Measurements from ENCODE around the gene ITPKB.

The ITPKB gene

DNA sequence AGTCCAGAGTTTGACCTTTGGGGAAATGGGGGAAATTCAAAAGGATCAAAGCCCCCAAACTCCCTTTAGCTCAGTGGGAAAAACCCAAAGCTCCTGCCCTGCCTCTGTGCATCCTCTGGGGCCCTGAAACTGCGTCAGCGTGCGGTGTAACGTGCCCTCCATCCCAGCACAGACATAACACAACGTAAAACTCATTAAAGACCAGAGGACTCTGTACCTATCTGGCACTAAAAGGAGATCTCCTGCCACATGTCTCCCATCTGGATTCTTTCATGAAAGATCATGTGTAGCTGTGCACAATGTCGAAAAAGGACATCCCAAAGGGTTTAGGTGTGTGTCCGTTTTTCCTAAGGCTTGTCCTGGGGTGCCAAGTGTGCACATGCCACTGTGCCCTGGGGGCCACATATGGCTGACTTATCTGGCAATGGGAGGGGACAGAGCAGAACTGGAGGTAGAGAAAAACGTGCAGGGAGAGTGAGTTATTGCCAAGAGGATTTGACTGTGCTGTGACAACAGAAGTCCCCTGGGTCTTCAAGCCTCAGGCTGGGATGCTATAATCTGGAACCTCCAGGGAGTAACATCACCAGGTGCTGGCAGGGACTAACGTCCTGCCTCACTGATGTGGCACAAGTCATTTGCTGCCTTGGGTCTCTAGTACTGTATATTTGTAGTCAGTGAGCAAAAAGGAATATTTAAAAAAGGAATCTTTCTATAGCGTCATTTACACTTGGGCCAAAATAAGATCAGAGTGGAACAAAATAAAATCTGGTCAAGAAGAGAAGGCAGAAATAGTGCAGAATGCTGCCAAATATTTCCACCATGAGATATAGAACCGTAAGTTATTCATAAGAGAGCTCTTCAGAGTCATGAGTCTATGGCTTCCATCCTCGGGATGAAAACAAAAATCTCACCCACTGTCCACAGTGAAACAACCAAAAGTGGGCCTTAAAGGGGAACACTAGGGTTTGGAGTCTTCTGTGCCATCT lies 52.3 kb downstream of the ITPKB start:
- no peak overlapping the region for H3K4me3 ChIP-seq (ENCODE audit: low read depth, low read length)

DNA sequence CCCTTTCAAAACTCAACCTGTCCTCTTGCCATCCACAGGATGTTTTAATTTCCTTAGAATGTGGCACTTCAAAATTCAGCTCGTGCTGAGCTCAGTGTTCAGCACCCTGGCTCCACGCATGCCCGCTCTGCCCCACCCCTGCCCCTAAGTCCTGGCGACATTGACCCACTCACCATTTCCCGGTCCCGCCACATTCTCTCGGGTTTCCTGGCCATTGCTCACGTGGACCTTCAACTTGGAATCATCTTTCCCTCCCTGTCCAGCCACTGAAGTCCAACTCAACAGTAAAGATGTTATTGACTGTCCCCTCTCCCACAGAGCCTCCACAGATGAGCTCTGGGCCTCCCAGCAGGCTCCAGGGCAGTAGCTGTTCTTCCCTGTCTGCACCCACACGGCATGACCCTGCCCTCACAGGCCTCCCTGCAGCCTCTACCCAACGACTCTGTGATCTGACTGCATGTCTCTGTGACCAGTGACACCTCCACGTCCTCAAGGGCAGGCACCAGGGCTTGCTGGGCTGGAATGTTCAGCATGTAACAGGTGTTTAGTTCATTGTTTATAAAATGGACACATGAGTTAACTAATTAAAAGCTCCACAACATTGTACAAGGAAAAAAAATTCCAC lies 53.8 kb downstream of the ITPKB start:
- H3K4me3 ChIP-seq (ENCODE audit: low read depth, low read length) = no peak overlapping the region

DNA sequence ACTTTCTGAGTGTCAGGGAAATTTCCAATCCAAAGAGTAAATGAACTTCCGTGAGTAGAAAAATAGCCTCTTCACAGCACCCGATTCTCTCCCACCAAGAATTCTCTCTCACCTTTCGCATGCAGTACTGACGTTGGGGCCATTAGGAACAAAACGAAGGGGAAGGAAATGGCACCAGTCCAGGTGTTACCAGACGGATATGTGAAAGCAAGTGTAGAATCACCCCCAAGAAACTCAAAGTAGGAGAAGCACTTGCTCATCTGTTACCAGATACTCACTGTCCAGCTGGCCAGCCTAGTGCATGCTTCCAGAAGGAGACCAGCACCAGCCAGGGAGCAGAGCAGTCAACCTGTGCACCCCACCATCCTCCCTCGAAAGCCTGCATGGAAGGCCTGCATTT lies 55.1 kb downstream of the ITPKB start:
- H3K4me3 ChIP-seq (ENCODE audit: low read depth, low read length) = no peak overlapping the region

DNA sequence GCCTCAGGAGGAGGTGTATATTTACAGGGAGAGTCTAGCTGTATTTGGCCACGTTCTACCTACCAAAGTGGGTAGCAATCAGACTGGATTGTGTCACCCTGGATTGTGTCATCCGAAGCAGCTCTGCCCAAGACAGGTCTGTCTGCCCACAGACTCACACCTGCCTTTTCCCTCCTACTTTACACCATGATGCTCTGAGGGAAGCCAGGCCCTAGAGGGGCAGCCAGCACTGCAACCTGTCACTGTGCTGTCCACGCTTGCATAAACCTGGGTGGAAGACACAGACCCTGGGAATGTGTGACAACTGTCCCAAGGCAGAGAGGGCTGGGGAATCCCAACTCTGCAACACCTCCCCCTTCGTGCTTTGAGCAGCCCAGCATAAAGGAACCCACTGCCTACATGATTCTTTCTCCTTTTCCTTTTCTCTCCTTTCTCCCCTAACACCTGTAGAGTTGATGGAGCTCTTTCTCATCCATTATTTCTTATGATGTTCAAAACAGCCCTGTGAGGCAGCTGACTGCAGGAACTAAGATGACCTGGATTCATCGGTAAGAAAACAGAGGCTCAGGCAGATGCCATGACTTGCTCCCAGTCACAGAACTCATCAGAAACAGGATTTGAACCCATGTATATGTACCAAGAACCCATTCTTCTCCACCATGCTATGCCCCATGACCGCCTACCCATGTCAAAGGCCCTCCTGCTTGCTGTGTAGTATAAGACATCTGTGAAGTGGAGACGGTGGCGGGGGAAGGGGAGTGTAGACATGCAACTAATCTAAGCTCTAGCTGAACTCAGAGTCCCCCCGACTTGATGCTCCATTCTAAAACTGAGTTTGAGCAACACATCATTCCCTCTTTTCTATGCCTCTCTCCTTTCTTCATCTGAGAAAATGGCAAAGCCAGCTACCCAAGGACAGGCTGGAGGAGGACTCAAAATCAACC lies 55.9 kb downstream of the ITPKB start:
- no peak overlapping the region for H3K4me3 ChIP-seq (ENCODE audit: low read depth, low read length)

DNA sequence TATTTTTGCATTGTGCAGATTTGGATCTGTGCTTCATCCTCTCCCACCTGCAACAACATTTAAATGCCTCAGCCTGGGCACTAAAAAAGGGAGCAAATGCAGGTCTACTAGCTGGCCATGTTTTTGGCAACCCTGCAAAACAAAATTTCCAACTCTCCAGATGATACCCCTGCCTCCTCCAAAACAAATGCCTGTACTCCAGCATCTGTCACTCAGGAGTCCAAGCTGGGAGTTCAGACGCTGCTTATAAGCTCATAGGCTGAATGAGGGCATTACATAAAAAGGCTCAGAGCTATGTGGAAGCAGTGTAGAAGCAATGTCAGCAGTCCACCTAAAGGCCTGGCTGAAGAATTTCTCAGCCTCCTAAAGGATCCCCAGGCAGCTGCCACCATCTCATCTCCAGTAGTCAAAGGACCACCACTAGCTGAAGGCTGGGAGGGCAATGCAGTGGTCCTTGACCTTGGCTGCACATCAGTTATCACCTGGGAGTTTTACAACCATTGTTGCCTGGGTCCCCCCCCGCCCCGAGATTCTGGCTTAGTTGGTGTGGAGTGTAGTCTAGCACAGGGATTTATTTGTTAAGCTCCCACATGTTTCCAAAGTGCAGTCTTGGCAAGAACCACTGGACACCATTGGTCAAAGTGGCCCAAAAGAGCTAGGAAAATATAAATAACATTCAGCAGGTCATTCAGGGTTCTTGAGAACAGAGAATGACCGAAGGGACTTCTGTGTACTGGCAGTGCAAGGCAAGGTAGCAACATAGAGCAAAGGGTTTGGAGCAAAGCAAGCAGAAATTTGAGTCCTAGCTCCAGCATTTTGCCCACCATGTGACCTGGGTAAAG lies 57.2 kb downstream of the ITPKB start:
- no peak overlapping the region for H3K4me3 ChIP-seq (ENCODE audit: low read depth, low read length)

DNA sequence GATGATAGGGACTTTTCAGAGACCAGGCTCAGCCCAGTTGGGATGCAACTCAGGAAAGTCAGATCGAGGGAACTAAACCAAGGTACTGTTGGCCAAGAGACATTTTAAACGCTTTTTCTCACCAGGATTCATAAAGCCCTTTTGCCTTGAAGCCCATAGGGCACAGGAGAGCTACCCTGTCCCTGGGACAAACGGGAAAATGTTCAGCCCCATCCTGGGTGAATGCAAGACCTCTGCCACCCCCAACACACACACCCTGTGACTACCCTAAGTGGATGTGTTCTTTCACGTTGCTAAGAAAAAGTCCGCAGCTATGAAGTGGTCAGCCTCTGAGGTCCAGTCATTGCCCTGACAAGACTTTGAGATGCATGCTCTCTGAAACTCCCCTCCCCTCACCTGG lies 58.4 kb downstream of the ITPKB start:
- no peak overlapping the region for H3K4me3 ChIP-seq (ENCODE audit: low read depth, low read length)

DNA sequence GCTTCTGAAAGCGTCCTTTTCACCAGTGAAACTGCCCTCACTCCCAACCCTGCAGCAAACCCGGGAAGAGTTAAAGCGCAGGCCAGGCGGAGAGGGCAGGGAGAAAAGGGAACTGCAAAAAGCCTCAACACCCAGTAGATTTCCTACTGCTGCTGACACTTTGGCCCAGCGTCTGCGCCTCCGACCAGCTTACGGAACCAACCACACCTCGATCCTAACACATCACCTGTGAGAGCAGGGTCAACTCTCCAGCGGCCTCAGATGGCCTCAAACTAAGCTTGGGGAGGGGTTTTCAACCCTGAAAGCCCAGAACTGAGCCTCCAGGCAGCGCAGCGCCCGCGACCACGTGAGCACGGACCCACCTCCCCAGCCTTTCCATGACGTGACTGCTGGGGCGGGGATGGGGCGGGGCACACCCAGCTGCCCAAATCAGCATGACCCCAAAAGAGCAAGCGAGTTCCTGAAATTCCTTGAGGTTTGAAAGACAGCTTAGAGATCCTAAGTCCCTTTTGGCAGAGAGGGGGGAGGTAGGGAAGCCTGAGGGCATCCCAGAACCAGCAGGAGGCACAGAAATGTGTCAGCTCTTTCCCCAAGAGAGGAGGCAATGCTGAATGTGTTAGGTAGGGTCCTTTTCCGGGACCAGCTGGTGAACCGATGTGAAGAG lies 59.1 kb downstream of the ITPKB start:
- peak overlapping the region; percentile 37 for H3K4me3 ChIP-seq (ENCODE audit: low read depth, low read length)

DNA sequence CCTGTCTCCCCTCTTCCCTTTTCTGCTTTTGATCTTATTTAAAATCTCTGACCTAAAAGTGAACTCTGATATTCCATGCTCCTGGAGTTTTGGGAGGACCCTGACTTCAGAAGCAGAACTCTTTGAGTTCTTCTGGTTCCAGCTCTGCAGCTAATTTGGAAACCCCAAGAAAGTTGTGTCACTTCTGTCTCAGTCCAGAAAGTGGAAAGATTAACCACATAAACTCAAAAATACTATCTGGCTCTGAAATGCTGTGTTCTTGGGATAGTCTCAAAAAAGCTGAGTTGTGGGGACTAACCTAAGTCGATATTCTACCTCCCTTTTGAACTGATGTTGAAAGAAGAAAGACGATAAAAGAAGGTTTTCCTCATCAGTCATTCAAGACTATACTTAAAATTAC lies 59.8 kb downstream of the ITPKB start:
- H3K4me3 ChIP-seq (ENCODE audit: low read depth, low read length) = no peak overlapping the region

DNA sequence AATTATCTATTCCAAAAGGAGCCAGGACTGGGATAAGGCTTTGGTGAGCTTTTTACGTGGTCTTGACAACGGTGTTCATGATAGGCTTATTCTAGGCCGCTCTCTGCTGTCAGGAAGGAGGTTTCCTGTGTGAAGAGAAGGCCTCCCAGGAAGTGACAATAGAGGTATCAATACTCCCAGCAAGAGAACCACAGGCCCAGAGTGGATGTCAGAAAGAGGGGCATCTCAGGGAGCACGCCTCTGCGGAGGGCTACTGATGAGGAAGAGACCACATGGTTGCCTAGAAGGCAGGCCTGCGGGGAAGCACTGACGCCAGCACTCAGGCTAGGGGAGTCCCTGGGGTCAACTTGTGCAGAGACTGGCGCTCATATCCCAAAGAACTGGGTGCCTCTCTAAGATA lies 60.4 kb downstream of the ITPKB start:
- no peak overlapping the region for H3K4me3 ChIP-seq (ENCODE audit: low read depth, low read length)

DNA sequence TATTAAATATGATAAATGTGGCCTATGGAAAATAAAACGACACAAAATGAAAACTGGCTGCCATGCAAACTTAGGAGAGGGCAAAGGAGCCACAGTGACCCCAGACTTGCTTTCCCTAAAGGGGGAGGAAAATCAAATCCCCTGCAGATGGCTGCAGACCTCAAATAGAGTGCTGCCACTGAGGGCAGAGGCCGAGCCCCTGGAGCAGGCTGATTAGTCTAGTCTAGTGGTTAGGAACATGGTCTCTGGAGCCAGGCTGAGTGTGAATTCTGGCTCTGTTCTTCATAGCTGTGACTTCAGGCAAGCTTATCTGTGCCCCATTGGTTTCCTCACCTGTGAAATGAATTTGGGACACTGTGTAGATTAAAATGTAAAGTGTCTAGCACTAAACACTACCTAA lies 60.8 kb downstream of the ITPKB start:
- H3K4me3 ChIP-seq (ENCODE audit: low read depth, low read length) = no peak overlapping the region

DNA sequence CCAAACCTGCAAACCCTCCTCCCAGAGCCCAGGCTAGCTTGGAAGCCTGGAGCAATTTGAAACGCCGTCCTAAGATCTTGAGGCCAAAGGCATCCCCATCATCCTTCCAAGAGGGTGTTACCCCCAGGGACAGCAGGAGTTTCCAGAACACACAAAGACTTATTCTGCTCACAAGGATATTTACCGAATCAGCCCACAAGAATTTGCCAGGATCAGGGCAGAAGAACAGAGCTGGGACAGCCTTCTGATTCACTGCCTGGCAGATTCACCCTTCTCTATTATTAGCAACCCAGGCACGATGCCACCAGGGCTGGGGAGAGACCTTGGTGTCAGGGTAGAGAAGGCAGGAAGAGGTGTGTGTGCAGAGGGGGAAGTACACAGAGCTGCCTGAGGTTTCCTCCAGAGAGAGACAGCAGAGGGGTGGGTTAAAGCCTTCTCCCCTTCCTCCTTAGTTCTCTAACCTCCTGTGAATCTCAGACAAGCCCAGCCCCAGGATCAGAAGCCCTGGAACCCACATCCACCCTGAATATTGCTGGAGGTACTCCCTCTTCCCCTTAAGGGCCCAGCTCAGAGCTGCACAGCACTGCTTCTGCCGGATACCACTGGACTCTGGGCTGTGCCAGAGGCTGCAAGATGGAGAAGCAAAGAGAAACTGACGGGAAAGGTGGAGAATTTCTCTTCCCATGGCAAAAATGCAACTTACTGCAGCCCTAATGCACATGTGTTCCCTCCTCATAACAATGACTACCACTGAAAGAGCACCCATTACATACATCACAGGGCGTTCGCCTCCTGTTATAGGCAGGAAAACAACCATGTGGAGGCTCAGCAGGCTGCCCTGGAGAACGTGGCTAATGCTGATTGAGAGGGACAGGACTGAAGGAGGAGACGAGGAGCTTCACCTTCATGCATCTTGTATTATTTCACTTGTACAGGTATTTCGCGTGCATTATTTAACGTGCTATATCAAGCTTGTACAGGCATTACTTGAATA lies 61.8 kb downstream of the ITPKB start:
- no peak overlapping the region for H3K4me3 ChIP-seq (ENCODE audit: low read depth, low read length)

DNA sequence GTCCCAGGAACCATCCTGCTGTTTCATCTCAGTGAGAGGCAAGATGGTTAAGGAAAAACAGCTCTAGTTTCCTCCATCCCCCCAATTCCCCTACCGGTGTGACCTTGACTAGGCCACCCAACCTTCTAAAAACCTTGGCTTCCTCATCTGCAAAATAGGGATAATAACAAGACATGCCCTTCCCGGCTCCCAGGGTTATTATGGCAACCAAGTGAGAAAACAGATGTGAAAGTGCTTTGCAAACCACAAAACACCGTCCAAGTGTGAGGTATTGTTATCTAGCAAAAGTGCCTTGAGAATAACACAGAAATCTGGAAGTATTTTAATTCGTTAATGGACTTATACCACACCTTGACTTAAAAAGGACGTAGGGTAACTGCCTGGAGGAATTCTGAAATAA lies 62.7 kb downstream of the ITPKB start:
- H3K4me3 ChIP-seq (ENCODE audit: low read depth, low read length) = no peak overlapping the region

DNA sequence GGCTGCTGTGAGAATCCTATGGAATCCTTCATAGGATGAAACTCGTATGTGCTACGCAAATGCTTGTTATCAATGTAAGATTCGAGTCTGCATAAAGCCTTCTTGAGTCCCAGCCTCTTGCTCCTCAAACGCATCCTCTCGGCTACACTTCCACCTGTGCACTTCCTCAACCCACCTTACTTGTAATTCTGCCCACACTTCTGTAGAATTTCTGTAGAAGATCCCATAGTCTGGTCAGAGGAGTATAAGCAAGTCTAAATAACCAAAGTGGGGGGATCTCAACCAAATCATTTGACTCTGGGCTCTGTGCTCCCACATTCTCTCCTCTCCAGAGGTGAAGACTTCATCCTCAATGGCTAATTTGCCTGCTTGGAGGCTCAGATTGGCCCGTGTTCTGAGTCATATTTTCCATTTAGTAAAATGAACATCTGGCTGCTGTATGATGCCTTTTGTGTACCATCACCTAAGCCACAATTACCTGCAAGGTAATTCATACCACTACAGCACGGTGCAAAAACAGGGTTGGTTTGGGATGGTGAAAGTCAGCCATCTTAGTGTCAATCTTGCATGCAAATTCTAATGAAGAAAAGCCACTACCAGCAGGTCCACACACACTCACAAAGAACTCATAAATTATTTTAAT lies 63.2 kb downstream of the ITPKB start:
- H3K4me3 ChIP-seq (ENCODE audit: low read depth, low read length) = no peak overlapping the region

DNA sequence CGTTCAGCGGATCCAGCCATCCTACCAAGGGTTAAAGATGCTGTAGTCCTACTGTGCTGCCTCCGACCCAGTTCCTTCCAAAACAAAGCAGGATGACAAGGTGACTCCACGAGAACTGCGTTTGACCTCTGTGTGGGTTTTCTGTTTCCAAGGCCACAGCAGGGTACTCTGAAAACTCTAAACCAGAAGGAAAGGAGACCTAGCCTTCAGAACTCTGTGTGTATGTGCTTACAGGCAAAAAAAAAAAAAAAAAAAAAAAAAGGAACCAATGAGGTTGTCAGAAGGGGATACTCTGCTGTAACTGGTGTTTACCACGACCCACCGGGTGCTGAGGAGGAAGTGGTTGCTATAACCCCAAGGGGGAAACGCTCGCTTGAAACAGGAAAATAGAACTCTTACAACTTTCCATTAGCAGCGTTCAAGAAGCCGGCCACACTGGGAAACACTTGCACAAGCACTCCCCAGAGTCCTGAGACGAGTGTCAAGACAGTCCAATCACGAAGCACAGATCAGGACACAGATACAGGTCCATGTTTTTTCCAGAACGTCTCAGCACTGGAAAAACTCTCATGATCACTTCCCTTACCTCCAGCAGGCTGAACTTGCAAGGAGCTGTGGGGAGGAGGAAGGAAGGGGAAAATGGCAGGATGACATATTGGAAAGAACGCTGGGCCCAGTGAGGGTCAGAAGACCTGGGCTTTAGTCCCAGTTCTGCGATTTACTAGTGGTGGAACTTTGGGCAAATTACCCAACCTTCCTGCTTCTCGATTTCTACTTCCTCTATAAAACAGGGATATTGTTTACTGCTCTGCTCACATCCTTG lies 64.0 kb downstream of the ITPKB start:
- H3K4me3 ChIP-seq (ENCODE audit: low read depth, low read length) = no peak overlapping the region

DNA sequence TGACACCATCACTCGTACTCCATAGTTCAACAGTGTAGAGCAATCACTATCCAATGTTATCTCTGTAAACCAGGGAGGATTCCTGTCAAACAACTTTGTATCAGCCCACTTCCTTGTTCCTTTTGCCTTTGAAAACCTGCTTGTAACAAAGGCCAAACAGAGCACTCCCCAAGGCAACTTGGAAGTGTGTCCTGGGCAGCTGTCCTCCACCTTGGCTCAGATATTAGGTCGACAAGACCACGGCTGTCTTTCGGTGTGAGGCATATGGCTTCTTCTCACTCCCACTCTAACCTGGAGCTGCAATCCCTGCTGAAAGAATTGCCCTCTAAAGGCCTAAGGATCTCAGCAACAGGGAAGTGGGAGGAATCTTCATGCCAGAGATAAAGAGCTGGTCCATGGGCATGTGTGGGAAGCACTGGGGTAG lies 66.7 kb downstream of the ITPKB start:
- H3K4me3 ChIP-seq (ENCODE audit: low read depth, low read length) = no peak overlapping the region

DNA sequence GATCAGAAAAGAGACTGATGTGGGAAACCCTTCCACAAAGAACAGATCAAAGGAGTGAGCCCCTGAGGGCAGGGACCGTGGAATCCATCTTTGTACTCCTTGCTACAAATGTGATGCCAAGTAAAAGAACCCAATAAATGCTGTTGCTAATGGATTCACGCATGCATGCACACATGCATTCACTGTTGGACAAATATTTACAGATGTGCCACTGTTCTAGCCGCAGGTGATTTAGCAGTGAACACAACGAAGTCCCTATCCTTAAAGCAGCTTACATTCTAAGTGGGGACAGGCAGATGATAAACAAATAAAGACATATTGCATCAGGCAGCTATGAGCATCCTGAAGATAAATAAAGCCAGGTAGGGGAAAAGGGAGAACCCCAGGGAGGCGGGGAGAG lies 67.8 kb downstream of the ITPKB start:
- no peak overlapping the region for H3K4me3 ChIP-seq (ENCODE audit: low read depth, low read length)

DNA sequence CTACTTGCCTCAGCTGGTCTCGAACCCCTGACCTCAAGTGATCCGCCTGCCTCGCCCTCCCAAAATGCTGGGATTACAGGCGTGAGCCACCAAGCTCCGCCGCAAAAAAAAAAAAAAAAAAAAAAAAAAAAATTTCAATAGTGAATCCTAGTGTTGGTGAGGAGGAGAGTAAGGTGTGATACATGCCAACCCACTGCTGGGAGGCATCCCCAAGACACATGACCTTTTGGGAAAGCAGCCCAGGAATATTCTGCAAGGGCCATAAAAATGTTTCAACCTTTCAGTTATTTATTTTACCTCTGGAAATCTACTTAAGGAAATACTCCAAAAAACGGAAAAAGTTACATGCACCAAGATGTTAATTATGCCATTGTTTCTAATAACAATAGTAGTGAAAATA lies 69.0 kb downstream of the ITPKB start:
- no peak overlapping the region for H3K4me3 ChIP-seq (ENCODE audit: low read depth, low read length)
